GM18519 (cell line): Measurements from ENCODE around the gene RHOJ.

Experiments
- ATAC-seq: cut with Tn5 transposase; IDR thresholded peaks from one replicate; pipeline ENCODE4 v1.9.1; 2021; ENCODE audit warnings: mild to moderate bottlenecking, moderate library complexity; ENCODE audit not compliant: unreplicated experiment, low FRiP score

The RHOJ gene

GRCh38 chr14:63205044-63205575, 867 bp downstream of the RHOJ start:
- no peak for ATAC-seq

GRCh38 chr14:63205866-63206265, 1.6 kb downstream of the RHOJ start:
- ATAC-seq = no peak

- no peak for ATAC-seq
Measured at GRCh38 chr14:63209160-63209559, 4.9 kb downstream of the RHOJ start.

GRCh38 chr14:63210812-63211211, 6.6 kb downstream of the RHOJ start:
- no peak for ATAC-seq

GRCh38 chr14:63212209-63212608, 8.0 kb downstream of the RHOJ start:
- ATAC-seq = no peak

GRCh38 chr14:63212776-63213500, 8.7 kb downstream of the RHOJ start:
- no peak for ATAC-seq

- no peak for ATAC-seq
Measured at GRCh38 chr14:63214417-63215196, 10.4 kb downstream of the RHOJ start.

- no peak for ATAC-seq
Measured at GRCh38 chr14:63220526-63220925, 16.3 kb downstream of the RHOJ start.

- ATAC-seq = no peak
Measured at GRCh38 chr14:63223596-63223995, 19.4 kb downstream of the RHOJ start.

GRCh38 chr14:63224196-63224595, 20.0 kb downstream of the RHOJ start:
- no peak for ATAC-seq

- no peak for ATAC-seq
Measured at GRCh38 chr14:63228217-63228616, 24.0 kb downstream of the RHOJ start.

- no peak for ATAC-seq
Measured at GRCh38 chr14:63229330-63230059, 25.3 kb downstream of the RHOJ start.

GRCh38 chr14:63231766-63232165, 27.5 kb downstream of the RHOJ start:
- no peak for ATAC-seq

- no peak for ATAC-seq
Measured at GRCh38 chr14:63237791-63238190, 33.5 kb downstream of the RHOJ start.

- ATAC-seq = no peak
Measured at GRCh38 chr14:63240221-63240620, 36.0 kb downstream of the RHOJ start.

- ATAC-seq = no peak
Measured at GRCh38 chr14:63241096-63241495, 36.9 kb downstream of the RHOJ start.

- ATAC-seq = no peak
Measured at GRCh38 chr14:63243646-63244045, 39.4 kb downstream of the RHOJ start.

- ATAC-seq = no peak
Measured at GRCh38 chr14:63245893-63246292, 41.6 kb downstream of the RHOJ start.

- ATAC-seq = no peak
Measured at GRCh38 chr14:63248211-63248610, 44.0 kb downstream of the RHOJ start.

GRCh38 chr14:63249092-63249491, 44.8 kb downstream of the RHOJ start:
- ATAC-seq = no peak

GRCh38 chr14:63257299-63257698, 53.1 kb downstream of the RHOJ start:
- no peak for ATAC-seq
